Stimulated activated CD4-positive, alpha-beta T cell treated with anti-CD3 and anti-CD28 coated beads, Interleukin-4, amount 100 ng/mL, for 4 hours (primary cell): ENCODE data around the gene ADARB2.

Source experiments
- DNase-seq, 2 experiments: peaks; one replicate each; pipeline ENCODE4 v3.0.0-alpha.2; 2020

Gene ADARB2

DNA sequence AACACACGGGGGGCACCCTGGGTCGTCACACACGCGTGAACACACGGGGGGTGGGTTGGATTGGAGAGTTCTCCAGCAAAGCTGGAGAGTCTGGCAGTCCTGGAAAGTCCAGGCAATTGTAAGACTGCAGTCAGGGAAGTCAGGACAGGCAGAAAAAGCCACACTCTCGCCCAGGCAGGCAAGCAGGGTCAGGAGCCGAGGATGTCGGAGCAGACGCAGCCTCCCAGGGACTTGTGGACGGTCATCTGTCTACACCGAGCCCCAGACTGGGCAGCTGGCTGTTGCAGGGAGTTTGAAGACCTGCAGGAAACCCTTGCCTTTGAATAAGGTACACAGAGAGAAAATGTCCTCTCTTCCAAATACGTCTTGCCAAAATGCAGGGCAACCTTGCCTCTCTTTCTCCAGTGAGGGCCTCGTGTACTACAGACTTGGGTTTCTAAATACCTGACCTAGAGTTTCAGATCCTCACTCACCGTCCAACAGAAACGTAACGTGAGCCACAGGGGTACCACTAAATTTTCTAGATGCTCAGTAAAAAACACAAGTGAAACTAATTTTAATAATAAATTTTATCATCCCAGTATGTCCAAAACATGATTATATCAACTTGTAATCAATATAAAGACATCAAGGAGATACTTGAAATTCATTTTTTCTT, 176.7 kb downstream of the ADARB2 start:
- no peak for DNase-seq

DNA sequence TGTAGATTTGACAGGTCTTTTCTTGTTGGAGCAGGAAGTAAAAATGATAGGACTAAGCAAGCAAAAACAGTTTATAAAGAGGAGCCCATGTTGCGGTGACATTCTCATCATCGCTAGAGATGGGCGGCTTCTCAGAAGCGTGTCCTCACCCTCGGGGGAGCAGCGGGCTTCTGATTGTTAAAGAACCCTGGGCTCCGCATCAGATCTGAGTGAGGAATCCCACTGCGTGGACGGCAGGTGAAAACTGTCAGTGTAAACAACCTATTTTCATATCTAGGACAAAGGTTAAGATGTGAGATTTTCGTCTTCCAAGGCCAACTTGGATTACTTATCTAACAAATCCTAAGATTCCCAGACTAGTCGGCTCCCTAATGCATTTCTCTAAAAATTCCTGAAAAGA, 177.6 kb downstream of the ADARB2 start:
- no peak for DNase-seq

DNA sequence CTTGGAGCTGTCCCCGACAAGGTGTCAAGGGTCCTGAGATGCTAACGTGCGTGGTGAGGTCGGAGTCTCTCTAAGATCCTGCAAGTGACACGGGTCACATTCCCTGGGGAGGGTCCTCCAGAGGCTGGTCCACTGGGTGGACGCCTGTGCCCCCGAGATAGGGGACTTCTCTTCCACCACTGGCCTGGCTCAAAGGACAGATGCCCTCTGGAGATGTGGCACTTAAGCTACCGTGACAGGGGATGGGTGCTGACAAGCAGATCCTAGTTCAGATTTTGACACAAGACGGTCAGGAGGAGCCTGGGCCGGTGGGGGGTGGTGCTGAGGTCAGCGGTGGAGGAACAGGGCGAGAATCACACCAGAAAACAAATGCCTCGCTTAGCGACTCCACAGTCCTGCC, 178.0 kb downstream of the ADARB2 start:
- no peak for DNase-seq

DNA sequence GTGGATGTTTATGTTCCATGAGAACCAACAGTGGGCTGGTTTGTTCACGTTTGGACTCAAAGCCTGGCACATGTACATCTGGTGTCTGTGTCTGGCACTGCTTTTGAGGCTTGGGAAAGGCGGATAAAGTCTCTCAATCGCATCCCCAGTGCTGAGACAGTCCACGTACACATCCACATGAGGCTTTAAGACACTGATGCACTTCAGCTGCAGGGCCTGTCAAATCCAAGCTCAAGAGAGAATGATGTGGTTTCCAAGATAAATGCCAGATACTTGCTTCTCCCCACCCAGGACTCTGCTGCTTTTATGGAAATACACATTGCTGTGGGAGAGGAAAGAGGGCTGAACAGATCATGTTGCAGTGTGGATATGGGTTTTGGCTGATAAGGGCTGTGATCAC, 178.4 kb downstream of the ADARB2 start:
- DNase-seq: no peak

DNA sequence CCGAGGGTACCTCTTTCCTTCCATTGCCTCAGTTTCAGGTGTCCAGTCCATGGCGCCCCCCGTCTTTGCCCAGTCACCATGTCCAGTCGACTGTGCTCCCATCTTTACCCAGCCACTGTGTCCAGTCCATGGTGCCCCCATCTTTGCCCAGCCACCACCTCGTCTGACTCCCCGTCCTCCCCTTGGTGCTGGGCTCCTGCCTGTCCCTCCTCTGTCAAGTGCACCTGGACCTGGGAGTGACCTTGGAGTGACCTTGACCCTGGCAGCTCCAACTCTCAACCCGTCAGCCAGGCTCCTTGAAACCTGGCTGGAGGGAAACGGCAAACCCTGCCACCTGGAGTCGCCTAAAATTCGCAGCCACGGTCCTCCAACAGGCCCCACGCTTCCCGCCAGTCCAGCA, 180.2 kb downstream of the ADARB2 start:
- DNase-seq: no peak

DNA sequence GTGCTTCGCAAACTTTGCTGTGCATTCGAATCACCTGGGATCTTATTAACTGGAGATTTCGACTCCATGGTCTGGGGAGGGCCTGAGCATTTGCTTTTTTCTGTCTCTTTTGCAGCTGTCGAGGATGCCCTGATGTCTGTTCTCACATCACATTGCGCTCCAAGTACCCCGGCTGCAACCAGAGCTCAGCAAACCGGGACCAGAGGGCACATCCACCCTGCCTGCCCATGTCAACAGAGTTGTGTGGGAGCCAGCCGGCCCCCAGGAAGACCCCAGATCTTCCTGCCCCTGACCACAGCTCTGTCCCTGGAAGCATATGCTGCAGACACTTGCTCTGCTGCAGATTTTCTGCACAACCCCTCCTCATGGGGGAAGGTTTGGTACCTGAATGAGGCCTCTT, 180.8 kb downstream of the ADARB2 start:
- no peak for DNase-seq

DNA sequence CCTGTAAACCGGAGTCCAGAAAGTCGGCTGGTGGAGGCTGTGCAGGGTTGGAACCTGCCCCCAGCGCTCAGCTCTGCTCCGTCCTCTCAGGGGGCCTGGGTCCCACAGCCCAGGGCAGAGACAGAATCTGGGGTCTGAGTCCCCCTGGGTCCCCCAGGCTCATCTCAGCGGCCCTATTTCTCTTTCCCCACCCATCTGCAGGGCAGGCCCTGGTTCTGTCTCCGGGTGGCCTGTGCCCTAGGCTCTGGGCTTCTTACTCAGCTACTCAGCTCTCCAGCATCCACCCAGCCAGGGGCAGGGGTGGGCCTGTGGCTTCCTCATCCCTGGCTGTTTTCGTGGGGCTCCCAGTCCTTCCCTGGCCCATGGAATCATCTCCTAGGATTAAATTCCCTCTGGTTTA, 183.4 kb downstream of the ADARB2 start:
- DNase-seq: no peak

DNA sequence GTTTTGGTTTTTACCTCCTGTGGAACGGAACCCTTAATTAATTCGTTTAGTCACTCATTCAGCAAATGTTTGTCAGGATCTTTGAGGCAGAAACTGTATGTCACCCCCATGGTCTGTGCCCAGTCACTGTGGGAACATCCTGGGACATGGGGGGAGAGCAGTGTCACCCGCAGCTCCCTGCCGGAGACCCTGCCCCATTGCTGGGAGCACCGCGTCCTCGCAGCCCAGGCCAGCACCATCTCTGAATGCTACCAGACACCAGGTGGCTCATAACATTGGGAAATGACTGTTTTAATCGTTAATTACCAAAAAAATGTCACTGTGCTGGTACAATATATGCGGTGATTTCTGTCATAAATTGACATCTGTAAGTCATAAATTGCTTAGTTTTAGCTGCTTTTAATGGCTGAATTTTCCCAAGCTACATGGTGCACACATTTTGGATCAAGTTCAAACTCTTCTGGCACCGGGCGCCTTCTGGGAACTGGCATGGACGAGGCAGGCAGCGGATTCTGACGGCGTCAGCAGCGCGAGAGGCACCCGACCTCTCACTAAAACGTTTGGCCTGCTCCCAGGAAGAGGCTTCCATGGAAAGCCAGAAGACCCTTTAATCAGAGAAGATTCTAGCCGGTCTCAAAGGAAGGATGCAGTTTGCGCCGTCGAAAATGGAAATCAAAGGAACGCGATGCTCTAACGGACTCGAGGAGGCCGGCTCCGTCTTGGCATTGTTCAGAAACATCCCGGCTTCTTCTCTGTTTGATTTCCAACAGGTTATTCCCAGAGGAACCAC, 184.2 kb downstream of the ADARB2 start:
- no peak for DNase-seq

DNA sequence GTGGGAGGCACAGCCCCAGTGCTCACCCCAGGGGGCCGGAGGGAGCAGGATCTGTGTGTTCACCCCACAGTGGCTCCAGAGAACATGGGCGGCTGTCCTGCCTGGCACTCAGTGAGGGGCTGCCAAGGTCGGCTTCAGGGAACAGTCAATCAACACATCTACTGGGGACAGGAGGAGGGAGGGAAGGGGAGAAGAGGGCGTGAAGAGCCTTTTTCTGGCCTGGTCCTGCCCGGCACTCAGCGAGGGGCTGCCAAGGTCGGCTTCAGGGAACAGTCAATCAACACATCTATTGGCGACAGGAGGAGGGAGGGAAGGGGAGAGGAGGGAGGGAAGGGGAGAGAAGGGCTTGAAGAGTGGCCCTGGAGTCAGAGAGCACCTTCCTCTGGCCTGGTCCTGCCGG, 184.9 kb downstream of the ADARB2 start:
- DNase-seq: no peak

DNA sequence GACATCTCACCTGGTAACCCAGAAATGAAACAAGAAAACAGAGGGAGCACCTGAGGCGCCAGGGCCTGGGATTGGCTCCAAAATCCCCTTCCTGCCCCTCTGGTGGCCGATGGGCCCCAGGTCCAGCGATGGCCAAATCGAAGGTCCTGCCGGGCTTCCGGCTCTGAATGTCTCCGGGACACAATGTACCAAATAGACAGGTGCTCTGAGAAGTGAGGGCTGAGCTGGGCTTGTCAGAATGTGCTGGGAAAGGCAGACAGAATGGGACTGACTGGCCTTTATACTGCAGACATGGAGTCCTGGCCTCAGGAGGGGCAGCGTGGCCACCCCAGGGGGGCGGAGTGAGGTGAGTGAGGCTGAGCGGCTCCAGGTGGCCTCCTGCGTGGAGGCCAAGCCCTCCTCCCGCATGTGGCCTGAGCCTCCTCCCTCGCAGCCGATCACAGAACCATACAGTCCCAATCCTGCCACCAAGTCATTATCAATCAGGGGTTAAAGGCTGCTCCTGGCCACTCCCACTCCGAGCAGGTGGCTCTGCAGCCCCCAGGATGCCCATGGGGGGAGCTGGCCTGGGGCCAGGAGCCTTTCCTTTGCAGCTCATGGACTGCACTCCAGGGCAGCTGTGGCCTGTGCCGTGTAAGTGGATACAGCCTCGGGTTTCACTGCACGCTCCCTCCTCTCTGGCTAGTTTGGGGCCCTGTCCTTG, 185.5 kb downstream of the ADARB2 start:
- DNase-seq: no peak

DNA sequence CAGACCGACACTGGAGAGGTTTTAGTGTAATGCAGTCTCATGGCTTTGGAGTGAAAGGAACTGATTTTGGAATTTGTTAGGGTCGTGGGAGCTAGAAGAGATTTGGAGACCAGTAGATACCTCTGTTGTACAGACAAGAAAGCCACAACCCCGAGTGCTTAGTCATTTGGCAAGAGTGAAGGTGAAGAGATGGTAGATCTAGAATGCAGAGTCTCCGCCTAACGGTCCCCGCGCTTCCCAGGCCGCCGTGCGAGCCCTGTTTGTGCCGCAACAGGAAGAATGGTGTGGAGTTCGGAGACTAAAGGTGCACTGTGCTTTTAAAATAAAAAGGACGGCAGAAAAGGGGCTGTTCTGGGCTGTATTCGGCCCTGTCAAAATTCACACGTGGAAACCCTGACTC, 186.7 kb downstream of the ADARB2 start:
- no peak for DNase-seq

DNA sequence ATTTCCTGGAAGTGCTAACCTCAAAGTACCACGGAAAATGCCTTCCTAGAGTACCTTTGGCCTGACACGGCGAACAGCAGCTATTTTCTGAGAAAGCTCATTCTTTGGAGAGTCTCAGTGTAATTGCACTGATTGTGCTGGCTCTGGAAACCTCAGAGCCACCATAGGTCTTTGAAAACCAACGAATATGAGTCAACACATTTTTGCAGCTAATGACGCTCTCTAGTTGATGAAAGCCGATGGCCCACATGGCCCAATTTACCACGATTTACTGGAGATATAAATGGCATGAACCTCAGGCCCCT, 187.1 kb downstream of the ADARB2 start:
- no peak for DNase-seq

DNA sequence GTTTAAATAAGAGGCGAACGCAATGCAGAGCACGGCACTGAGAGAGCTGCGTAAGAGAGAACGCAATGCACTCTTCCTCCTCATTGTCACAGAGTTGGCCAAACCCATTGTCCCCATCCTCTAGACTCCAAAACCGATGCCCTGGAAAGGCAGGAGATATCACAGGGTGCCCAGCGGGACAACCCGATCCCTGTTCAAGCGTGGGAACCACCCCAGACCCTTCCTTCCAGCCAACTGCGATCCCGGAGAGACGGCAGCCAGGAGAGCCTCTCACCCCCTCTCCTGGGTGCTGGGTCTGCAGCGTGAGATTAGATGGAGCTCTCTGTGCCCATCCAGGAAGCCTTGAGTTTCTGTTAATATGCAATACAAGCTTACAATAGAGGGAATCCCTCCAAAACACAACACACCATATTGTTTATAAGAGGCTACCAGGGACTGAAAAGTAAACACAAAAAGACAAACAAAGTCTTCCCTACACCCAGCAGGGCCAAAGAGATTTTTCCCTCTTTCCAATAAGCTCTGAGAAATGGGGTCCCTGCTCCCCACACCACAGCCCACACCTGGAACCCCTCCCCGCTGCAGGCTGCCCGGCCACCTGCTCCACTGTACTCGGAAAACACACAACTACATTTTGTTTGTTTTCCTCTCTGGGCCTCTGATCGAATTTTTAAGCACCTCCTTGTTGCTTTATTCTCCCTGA, 187.6 kb downstream of the ADARB2 start:
- no peak for DNase-seq

DNA sequence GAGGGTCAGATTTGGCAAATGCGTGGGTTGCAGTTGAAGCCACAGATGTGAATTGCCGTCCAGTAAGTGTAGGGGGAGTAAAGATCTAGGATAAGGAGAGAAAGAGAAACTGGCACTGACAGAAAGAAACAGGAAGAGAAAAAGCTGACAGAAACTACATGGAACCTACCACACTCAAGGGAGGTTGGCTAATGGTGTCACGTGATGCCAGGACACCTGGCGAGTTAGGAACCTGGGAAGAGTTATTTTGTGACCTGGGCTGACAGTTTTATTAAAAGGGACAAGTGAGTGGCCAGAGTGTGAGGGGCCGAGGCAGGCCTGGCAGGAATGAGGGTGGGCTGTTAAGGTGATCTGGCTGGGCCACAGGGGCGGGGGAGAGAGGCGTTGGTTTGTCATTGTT, 188.7 kb downstream of the ADARB2 start:
- no peak for DNase-seq

DNA sequence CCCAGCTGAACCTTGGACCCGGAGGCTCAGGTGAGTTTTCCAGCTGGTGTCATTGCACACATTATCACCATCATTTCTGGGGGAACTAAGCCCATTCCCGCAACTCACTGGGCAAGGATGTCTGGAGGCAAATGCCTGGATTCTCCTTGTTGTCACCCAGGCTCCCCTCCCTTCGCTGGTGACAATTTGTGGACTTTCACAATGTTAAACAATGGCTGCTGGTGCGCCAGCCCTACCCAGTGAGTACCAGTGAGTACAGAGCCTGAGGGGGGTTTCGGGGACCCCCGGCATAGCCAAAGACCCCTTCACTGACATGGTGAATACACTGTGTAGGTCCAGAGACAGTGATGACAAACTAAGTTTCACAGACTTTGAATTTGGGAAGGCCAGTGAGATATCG, 189.2 kb downstream of the ADARB2 start:
- DNase-seq: no peak

DNA sequence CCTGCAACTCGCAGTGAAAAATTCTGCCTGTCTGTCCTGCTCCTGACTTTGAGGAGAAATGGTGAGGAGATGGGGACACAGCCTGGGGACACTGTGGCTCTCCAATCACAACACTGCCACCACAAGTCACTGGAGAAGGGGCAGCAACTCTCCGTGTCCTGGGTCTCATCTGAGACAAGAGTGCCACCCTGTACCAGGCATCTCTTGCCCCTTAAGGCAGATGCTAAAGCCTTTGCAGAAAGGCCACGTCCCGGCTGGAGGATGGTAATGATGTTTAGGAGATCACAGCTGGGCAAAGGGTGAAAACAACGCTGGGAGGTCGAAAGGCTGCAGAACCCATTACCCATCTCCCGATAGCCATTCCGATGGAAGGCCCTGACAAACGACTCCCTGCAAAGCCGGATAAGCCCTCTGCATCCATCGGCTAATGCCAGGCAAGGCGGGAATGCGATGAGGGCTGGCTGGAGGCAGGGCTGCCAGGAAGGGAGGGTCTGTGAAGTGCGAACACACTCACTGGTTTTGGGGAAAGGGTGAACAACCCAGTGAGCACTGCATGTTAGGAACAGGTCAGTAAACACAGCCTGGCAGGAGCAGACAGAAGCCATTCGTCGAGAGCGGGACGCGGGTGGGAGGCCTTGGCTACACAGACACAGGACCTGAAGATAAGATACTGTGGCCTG, 190.8 kb downstream of the ADARB2 start:
- DNase-seq: no peak

DNA sequence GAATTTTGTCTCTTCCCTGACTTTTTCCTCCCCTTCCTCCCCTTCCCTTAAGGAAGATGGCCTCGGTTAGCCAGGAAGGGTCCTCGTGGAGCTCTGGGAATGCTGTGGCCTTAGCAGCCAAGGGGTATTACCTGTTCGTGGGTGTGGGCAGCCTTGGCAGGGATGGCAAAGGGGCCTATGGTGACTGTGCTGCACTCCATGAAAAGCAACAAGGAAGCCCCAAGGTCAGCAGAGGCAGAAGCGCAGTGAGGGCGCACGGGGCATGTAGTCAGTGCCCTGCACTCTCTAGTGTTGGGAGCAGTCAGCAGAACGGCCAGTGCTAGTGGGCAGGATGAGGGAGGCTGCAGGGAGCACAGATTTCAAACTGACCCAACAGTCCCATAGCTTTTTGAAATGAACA, 191.8 kb downstream of the ADARB2 start:
- no peak for DNase-seq

DNA sequence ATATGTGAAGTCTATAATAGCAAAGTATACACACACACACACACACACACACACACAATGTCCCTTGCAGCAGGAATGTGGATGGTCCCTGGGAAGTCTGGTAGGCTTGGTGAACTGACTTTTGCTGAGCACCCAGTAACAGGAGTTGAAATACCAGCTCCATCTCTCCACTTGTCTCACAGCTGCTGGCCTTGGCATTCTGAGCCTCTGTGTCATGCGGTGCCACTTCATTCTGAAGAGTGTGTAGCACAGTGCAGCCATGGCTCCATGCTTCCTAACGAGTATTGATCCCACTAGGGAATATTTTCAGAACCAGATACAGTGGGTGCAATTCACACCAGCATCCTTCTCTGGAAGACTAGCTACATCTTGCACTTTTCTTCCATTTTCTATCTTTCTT, 192.4 kb downstream of the ADARB2 start:
- DNase-seq: no peak

DNA sequence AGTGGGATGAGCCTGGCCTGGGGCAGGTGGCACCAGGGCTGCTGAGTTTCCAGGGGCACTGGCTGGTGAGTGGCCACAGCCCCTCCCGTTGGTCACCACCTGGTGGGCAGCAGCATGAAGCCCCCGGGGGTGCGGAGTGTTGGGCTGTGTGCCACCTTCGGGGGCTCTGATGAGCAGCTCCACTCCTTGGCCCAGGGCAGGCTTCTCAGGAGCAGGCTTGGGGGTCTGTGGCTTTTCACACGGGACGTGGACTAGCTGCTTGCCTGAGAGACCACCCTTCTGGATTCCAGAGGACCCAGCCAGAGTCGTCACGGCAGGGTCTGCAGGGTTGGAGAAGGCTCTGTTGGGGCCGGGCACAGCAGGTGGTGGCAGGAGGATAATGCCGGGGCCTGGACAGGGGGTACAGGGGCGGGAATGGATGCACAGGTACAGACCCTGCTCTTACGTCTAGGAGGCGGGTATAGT, 193.1 kb downstream of the ADARB2 start:
- no peak for DNase-seq

DNA sequence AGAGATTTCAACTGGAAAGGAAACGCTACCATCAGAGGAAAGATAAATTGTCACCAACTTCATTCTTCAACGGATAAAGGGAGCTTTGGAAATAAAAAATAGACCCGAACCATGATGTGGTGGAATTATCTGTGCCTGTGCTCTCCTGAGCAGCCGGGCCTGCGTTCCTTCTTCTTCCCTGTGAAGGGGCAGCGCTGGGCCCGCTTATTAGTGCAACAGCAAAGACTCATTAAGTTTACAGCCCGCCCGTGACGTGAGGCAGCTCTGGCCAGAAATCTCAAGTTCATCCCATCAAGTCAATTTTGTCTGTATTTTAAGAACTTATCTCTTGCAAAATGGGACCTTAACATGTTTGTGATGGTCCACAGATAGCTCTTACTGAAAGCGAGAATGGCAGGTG, 193.7 kb downstream of the ADARB2 start:
- no peak for DNase-seq

DNA sequence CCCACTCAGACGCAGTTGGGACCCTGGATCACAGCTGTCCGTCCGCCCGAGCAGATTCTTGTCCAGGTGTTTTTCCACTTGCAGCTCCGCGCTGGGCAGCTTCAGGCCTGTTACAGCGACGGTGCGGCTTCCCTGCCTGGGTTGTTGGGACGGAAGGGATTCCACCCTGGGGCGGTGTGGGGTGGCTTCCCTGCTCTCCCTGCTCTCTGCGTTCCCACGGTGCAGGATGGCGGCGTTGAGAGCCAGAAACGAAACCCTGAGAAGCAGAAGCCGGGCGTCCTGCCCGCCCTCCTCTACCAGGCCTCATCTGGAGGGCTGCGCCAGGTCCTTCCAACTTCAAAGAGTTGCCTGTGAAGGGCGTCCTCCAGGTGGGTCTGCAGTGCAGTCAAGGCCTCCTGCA, 194.4 kb downstream of the ADARB2 start:
- DNase-seq: no peak

DNA sequence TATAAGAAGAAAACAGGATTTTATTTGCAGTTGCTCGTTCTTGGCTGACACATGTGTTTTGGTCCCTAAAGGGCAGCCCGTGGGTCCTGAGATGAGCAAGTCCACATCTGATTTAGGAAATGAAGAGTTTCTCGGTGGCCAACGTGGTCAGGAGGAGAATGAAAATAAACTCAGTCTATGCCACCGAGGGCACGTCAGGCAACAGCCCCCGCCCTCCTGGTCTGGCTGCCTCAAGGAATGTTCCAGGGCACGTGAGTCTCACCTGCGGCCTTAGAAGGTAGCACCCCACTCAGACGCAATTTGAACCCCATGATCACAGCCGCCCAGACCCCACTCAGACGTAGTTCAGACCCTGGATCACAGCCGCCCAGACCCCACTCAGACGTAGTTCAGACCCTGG, 197.2 kb downstream of the ADARB2 start:
- DNase-seq: no peak

DNA sequence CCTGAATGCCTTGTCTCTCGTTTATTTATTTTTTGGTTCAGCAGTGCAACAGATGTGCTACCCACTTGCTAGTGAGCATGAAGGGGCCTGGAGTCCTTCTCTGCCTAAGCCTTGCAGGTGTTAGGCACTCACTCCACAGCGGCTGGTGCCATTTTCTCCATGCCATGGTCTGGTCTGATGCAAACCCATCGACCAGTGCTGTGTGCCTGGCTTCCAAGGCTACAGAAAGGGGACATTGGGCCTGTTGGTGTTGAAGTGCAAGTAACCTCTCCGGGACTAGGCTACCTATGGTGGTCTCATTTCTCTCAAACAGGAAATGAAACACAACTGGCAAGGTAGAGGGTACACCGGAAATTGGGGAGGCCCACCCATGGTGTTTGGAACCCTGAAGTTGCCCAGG, 198.1 kb downstream of the ADARB2 start:
- DNase-seq: no peak
